Erythroblast (primary cell): ENCODE measurements around the gene SMIM15.
"Not testable (repeated sequence)": the region's sequence is repeated elsewhere in the genome, so short reads cannot be mapped to it uniquely, and the experiment has no call there.

Experiments used
- DNase-seq, 2 experiments: peaks; one replicate each; lab custom pipeline; 2025; lab: John Stamatoyannopoulos, UW
- GATA1 ChIP-seq: IDR thresholded peaks from 2 replicates; pipeline ENCODE4 v1.6.1; 2011; ENCODE audit warnings: low read depth, mild to moderate bottlenecking, control low read depth, low read length, moderate library complexity
- POLR2A ChIP-seq: IDR thresholded peaks from 2 replicates; pipeline ENCODE4 v1.6.1; 2011; ENCODE audit warnings: mild to moderate bottlenecking, low read length

SMIM15 gene

GRCh38 chr5:61162010-61162831 is at the start of gene SMIM15:
SMIM15 (minus strand) TSS chr5:61162468; CDS start chr5:61160171, 2,297 bp downstream.
- peak; percentile 88 to 89 for DNase-seq
- TF ChIP-seq GATA1 (no peak), POLR2A (peak; percentile 80)

GRCh38 chr5:61207884-61208283 is 45.6 kb upstream of the SMIM15 start:
- TF ChIP-seq POLR2A (no peak), GATA1 (no peak)
- DNase-seq: no peak

- TF ChIP-seq GATA1 (no peak), POLR2A (no peak)
- no peak for DNase-seq
Observed at GRCh38 chr5:61205013-61205412, 42.7 kb upstream of the SMIM15 start.

- DNase-seq: no peak
- no peak for TF ChIP-seq POLR2A
- TF ChIP-seq GATA1: no peak
Observed at GRCh38 chr5:61202213-61202612, 39.9 kb upstream of the SMIM15 start.

GRCh38 chr5:61200582-61201155 is 38.4 kb upstream of the SMIM15 start:
- DNase-seq: no peak
- TF ChIP-seq GATA1 (no peak), POLR2A (no peak)

- DNase-seq: no peak
- TF ChIP-seq POLR2A (no peak), GATA1 (no peak)
Observed at GRCh38 chr5:61198606-61199005, 36.3 kb upstream of the SMIM15 start.

GRCh38 chr5:61187826-61188225 is 25.6 kb upstream of the SMIM15 start:
- DNase-seq: not testable (repeated sequence)

GRCh38 chr5:61187352-61187751 is 25.1 kb upstream of the SMIM15 start:
- not testable (repeated sequence) for DNase-seq

GRCh38 chr5:61186634-61187033 is 24.4 kb upstream of the SMIM15 start:
- no peak for TF ChIP-seq GATA1
- no peak for DNase-seq

GRCh38 chr5:61184708-61185107 is 22.4 kb upstream of the SMIM15 start:
- TF ChIP-seq GATA1: no peak
- TF ChIP-seq POLR2A: no peak

GRCh38 chr5:61183538-61183937 is 21.3 kb upstream of the SMIM15 start:
- TF ChIP-seq GATA1 (no peak), POLR2A (no peak)
- DNase-seq: no peak

More at GRCh38 chr5:61184708-61185107, 22.4 kb upstream of the SMIM15 start:
- DNase-seq: no peak

- TF ChIP-seq GATA1 (no peak), POLR2A (no peak)
- no peak for DNase-seq
Observed at GRCh38 chr5:61182449-61182848, 20.2 kb upstream of the SMIM15 start.

- TF ChIP-seq POLR2A (no peak), GATA1 (no peak)
- no peak for DNase-seq
Observed at GRCh38 chr5:61180886-61181285, 18.6 kb upstream of the SMIM15 start.

GRCh38 chr5:61178702-61179101 is 16.4 kb upstream of the SMIM15 start:
- DNase-seq: no peak
- TF ChIP-seq GATA1: no peak
- no peak for TF ChIP-seq POLR2A

GRCh38 chr5:61177716-61178115 is 15.4 kb upstream of the SMIM15 start:
- TF ChIP-seq GATA1 (no peak), POLR2A (no peak)
- DNase-seq: no peak
